Measurements from ENCODE around the gene COIL.
A peak's percentile ranks its signal among the peaks of the same experiment; 100 is the strongest.
"Not testable (repeated sequence)": the region's sequence is repeated elsewhere in the genome, so short reads cannot be mapped to it uniquely, and the experiment has no call there.

COIL gene

DNA sequence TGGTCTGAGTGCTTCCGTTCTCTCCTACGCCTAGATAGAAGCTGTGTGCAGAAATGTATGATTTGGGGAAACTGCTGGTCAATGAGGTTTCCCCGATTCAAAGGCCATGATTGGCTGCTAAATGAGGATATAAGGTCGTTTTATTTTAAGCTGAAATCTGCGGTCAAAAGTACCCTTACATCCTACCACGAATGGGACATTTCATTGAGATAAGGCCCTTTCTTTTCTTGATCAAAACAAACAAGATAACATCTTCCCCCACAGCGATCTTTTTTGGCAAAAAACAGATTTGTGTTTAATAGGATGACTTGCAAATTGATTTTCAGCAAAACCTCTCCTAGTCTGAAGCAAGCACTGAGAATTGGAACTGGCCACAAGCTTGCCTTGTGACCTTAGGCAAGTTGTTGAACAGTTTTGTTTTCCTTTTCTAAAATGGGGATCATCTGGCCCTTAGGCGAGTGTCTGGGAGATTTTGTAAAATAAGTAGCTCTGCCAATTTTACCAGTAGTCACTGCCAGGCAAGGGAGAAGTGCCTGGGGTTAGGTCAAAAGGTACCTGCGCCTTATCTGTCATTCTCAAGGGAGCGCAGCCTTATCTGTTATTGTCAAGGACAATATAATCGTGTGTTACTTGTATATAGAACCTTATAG lies 17.7 kb upstream of the COIL start:
- no peak for DNase-seq

GRCh38 chr17:56977673-56978395 lies 17.0 kb upstream of the COIL start, which contains the start of gene SCPEP1:
TSS of gene SCPEP1 (plus strand) at chr17:56978131. CDS start at chr17:56978160, 29 bp downstream.
- DNase-seq, result peak; percentile 79

- no peak for DNase-seq
These were observed 16.2 kb upstream of the COIL start for GRCh38 chr17:56976941-56977608.

DNA sequence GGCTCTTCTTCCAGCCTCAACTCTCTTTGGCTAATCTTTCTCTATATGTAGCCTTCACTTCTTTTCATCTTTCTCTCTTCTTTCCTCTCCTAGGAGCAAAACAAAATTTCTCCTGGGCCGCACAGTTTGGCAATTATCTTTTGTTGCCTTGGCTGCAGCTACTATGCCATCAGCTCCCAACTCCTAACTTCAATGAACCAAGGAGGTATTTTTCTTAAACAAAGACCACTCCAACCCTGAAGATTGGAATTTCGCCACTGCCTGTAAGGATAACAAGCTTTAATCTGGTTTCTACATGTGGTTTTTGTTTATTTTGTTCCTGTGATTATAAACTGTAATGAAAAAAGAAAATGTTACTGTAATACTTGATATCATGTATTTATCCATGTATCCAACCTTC lies 14.8 kb upstream of the COIL start:
- no peak for DNase-seq

GRCh38 chr17:56974055-56974454 lies 13.2 kb upstream of the COIL start:
- no peak for DNase-seq

DNA sequence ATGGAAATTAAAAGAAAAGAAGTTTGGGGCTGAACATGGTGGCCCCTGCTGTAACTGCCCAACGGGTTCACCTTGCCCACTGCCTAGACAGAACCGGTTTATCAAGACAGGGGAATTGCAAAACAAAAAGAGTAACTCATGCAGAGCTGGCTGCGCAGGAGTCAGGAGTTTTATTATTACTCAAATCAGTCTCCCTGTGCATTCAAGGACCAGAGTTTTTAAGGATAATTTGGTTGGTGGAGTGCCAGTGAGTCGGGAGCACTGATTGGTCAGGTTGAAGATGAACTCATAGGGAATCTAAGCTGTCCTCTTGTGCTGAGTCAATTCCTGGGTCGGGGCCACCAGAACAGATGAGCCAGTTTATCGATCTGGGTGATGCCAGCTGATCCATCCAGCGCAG lies 12.7 kb upstream of the COIL start:
- no peak for DNase-seq

GRCh38 chr17:56972111-56972730 lies 11.4 kb upstream of the COIL start:
- no peak for DNase-seq

DNA sequence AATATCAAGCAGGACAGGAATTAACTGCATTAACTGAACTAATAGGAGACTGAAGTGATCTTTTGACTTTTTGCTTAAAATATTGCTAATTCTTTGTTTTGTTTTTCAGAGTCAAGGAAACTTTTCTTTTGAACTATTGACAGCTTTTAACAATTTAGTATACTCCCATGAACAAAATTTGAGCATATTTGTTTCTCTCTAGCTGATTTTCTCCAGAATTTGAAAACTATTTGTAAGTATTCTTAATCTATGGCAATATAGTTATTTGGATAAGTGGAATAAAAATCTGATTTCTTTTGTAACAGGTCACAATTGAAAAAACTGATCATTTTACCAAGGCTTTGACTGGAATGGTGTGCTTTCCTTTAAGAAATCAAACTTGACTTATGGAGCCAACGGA lies 10.1 kb upstream of the COIL start:
- no peak for DNase-seq

GRCh38 chr17:56966338-56966737 lies 5.5 kb upstream of the COIL start:
- DNase-seq, result no peak

GRCh38 chr17:56965681-56966080 lies 4.8 kb upstream of the COIL start:
- DNase-seq, result not testable (repeated sequence)

GRCh38 chr17:56965241-56965640 lies 4.4 kb upstream of the COIL start:
- not testable (repeated sequence) for DNase-seq

DNA sequence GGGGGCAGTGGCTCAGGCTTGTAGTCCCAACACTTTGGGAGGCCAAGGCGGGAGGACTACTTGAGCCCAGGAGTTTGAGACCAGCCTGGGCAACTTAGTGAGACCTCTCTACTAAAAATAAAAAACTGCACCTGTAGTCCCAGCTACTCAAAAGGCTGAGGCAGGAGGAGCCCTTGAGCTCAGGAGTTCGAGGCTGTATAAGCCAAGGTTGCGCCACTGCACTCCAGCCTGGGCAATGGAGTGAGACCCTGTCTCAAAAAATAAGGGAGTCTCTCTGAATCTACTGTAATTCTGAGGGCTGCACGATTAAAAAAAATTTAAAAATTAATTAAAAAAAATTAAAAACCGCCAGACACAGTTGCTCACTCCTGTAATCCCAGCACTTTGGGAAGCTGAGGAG lies 3.9 kb downstream of the COIL start:
- no peak for DNase-seq

GRCh38 chr17:56949595-56949994 lies 11.3 kb downstream of the COIL start:
- no peak for DNase-seq

DNA sequence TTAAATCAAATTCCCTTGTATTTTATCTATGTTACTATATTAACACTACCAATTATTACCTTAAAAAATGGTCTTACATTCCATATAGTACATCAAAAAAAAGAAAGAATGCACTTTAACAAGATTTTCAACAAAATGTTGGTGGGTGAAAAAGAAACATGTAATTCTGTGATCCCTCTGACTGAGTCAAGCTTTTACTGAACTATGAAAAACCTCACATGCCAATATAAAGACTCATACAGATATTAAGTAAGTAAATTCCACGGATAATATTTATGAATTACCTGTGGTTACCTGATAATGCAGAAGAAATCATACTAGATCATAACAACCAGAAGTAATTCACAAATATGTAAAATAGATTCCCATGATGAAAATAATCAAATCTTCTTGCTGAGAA lies 12.4 kb downstream of the COIL start:
- no peak for DNase-seq

- no peak for DNase-seq
These were observed 13.1 kb downstream of the COIL start for GRCh38 chr17:56947741-56948140.

DNA sequence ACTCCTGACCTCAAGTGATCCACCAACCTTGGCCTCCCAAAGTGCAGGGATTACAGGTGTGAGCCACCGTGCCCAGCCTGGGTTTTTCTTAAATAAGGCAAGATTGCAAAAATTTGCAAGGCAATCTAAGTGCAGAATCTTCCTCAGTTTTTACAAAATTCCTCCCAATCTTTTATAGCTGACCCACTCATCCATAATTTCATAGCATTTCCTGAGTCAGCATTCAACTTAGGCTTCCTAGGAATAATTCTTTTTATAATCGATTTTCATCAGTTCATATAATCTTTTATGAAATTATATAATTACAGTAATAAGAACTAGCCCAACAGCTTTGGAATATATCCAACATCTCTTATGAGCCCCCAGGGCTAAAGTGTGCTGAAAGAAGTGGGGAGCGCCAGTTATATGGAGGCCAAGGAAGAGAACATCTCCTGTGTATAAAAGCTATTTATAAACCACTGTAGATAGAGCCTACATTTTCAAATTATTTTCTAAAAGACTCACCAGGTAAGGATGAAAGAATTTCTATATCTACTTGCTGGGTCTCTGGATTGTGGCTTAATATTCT lies 14.8 kb downstream of the COIL start:
- no peak for DNase-seq

DNA sequence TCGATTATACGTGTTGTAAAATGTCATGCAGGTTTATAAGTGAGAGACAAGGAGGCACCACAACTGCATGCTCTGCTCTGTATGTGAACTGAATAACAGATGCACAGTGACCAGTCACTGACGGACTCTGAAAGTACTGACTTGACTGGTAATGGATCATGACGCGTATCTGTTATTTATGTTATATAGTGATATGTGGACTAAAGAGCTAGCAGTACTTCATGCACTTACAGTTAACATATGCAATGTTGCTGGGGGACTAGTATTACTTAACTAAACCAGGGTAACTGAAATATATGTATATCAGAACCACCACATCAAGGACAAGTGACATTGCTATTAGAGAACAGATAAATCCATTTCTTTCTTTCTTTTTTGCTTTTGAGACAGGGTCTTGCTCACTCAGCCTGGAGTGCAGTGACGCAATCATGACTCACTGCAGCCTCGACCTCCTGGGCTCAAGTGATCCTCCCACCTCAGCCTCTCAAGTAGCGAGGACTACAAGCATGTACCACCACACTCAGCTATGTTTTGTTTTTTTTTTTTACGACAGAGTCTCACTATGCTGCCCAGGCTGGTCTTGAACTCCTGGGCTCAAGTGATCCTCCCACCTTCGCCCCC lies 17.2 kb downstream of the COIL start:
- DNase-seq, result no peak

- no peak for DNase-seq
These were observed 20.9 kb downstream of the COIL start for GRCh38 chr17:56939869-56940484.

DNA sequence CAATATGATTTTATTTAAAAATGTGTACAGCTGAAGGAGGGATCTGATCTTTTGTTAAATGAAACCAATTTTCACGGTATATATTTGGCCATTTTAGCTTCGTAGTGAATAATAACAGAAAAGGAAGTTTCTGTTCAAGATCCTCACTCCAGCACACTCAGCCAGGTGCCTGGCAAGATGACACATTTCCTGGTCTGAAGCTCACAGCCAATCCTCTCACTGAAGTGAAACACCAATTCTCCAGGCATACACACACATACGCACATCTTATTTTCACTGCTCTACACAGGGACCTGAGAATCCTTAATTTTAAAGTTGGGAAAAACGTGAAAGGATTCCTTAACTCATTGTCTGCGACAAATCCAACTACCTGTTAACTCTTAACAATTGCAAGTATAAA lies 22.6 kb downstream of the COIL start:
- DNase-seq, result not testable (repeated sequence)

DNA sequence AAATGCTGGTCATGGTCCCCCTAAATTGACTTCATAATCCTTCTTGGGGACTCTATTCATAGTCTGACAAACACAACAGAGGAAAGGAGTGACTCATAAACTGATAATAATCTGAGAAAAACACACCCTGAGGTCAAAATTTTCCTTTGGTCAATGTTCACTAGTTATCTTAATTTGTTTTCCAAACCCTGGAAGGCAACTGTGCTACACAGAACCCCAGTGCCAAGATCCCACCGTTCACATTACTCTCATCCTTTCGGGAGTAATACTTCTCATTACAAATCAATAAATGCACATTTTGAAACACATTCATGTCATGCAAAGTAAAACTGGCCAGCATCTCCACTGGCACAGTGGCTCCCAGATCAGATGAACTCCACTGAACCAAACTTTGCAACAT lies 23.2 kb downstream of the COIL start:
- no peak for DNase-seq

GRCh38 chr17:56936697-56937322 lies 24.0 kb downstream of the COIL start:
- no peak for DNase-seq

- DNase-seq, result no peak
These were observed 25.4 kb downstream of the COIL start for GRCh38 chr17:56935461-56935860.

All from effector CD4-positive, alpha-beta T cell (primary cell).